Stimulated activated CD4-positive, alpha-beta T cell treated with anti-CD3 and anti-CD28 coated beads, Interleukin-2, amount 100 ng/mL, for 48 hours (primary cell): ENCODE data around the gene CHRM4.

Source experiments
- DNase-seq, 2 donors: peaks; one replicate each; pipeline ENCODE4 v3.0.0-alpha.2; 2020

The CHRM4 gene

GRCh38 chr11:46391578-46392420, at the start of gene CHRM4:
CHRM4 (minus strand) TSS chr11:46391776; CDS start chr11:46386557, 5,219 bp downstream.
- no peak for DNase-seq

GRCh38 chr11:46438211-46438610, 46.6 kb upstream of the CHRM4 start:
- no peak for DNase-seq

- DNase-seq = no peak
Observed at GRCh38 chr11:46437122-46437689, 45.6 kb upstream of the CHRM4 start.

- DNase-seq = no peak
Observed at GRCh38 chr11:46436113-46436512, 44.5 kb upstream of the CHRM4 start.

- no peak for DNase-seq
Observed at GRCh38 chr11:46435679-46436078, 44.1 kb upstream of the CHRM4 start.

GRCh38 chr11:46431211-46431610, 39.6 kb upstream of the CHRM4 start:
- DNase-seq = no peak

- no peak for DNase-seq
Observed at GRCh38 chr11:46429717-46430116, 38.1 kb upstream of the CHRM4 start.

- DNase-seq = no peak
Observed at GRCh38 chr11:46427364-46427763, 35.8 kb upstream of the CHRM4 start.

GRCh38 chr11:46426233-46426991, 34.8 kb upstream of the CHRM4 start:
- no peak for DNase-seq

GRCh38 chr11:46422588-46422987, 31.0 kb upstream of the CHRM4 start:
- no peak for DNase-seq

GRCh38 chr11:46421257-46421880, 29.8 kb upstream of the CHRM4 start:
- DNase-seq = no peak

GRCh38 chr11:46420513-46420912, 28.9 kb upstream of the CHRM4 start:
- no peak for DNase-seq

- no peak for DNase-seq
Observed at GRCh38 chr11:46418751-46419150, 27.2 kb upstream of the CHRM4 start.

- DNase-seq = no peak
Observed at GRCh38 chr11:46417711-46418110, 26.1 kb upstream of the CHRM4 start.

- DNase-seq = no peak
Observed at GRCh38 chr11:46414879-46415278, 23.3 kb upstream of the CHRM4 start.

GRCh38 chr11:46414466-46414796, 22.9 kb upstream of the CHRM4 start:
- no peak for DNase-seq

GRCh38 chr11:46413760-46414465, 22.3 kb upstream of the CHRM4 start:
- DNase-seq = no peak

- DNase-seq = no peak
Observed at GRCh38 chr11:46410021-46410420, 18.4 kb upstream of the CHRM4 start.

GRCh38 chr11:46408407-46408986, 16.9 kb upstream of the CHRM4 start:
- no peak for DNase-seq

- no peak for DNase-seq
Observed at GRCh38 chr11:46407635-46408034, 16.1 kb upstream of the CHRM4 start.

- no peak for DNase-seq
Observed at GRCh38 chr11:46404476-46405017, 13.0 kb upstream of the CHRM4 start.
